HL-60 (cell line): ENCODE results near the gene TSEN2.

Source experiments
- POLR2AphosphoS5 ChIP-seq: IDR thresholded peaks from 2 replicates; pipeline ENCODE4 v1.6.1; 2012; ENCODE audit warnings: low read depth
- TF ChIP-seq, protein P1 (sequence below): IDR thresholded peaks from one replicate; pipeline ENCODE4 v1.5.1; 2011; ENCODE audit warnings: low read length, control low read depth, inconsistent platforms; ENCODE audit not compliant: insufficient read depth

DNA sequence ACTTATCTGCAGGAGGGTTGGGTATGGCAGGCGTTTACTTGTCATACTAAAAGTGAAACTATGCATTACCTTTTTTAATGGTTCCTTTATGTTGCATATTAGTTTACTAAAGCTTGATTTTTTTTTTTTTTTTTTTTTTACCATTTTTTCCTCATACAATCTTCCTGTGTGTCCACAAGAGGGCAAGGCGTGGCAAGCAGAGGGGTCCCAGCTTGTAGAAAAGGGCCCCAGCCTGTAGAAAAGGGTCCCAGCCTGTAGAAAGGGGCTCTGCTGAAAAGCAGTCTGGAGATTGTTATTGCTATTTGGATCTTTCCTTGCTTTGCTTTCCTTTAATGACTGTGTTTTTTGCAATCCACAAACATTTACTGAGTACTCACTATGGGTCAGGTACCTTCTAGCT lies 94.5 kb downstream of the TSEN2 start:
- TF ChIP-seq, protein P1, sequence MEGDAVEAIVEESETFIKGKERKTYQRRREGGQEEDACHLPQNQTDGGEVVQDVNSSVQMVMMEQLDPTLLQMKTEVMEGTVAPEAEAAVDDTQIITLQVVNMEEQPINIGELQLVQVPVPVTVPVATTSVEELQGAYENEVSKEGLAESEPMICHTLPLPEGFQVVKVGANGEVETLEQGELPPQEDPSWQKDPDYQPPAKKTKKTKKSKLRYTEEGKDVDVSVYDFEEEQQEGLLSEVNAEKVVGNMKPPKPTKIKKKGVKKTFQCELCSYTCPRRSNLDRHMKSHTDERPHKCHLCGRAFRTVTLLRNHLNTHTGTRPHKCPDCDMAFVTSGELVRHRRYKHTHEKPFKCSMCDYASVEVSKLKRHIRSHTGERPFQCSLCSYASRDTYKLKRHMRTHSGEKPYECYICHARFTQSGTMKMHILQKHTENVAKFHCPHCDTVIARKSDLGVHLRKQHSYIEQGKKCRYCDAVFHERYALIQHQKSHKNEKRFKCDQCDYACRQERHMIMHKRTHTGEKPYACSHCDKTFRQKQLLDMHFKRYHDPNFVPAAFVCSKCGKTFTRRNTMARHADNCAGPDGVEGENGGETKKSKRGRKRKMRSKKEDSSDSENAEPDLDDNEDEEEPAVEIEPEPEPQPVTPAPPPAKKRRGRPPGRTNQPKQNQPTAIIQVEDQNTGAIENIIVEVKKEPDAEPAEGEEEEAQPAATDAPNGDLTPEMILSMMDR: no peak
- TF ChIP-seq POLR2AphosphoS5: no peak
